ENCODE data around the gene GLT8D2.
"Not testable (repeated sequence)": the region's sequence is repeated elsewhere in the genome, so short reads cannot be mapped to it uniquely, and the experiment has no call there.

The GLT8D2 gene

GRCh38 chr12:104023710-104024109 lies 26.3 kb downstream of the GLT8D2 start:
- no peak overlapping the region for H3K4me3 ChIP-seq (ENCODE audit: low read depth, low read length)
- no peaks in the 10 kb centered on the region for H3K36me3 ChIP-seq
- DNase-seq: no peak
- TF ChIP-seq, protein P1, sequence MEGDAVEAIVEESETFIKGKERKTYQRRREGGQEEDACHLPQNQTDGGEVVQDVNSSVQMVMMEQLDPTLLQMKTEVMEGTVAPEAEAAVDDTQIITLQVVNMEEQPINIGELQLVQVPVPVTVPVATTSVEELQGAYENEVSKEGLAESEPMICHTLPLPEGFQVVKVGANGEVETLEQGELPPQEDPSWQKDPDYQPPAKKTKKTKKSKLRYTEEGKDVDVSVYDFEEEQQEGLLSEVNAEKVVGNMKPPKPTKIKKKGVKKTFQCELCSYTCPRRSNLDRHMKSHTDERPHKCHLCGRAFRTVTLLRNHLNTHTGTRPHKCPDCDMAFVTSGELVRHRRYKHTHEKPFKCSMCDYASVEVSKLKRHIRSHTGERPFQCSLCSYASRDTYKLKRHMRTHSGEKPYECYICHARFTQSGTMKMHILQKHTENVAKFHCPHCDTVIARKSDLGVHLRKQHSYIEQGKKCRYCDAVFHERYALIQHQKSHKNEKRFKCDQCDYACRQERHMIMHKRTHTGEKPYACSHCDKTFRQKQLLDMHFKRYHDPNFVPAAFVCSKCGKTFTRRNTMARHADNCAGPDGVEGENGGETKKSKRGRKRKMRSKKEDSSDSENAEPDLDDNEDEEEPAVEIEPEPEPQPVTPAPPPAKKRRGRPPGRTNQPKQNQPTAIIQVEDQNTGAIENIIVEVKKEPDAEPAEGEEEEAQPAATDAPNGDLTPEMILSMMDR (IDR thresholded peaks at IDR 0.05; ENCODE audit: low read depth, low read length): no peak
- peaks cover 3% of the 10 kb centered on the region for H3K9me3 ChIP-seq (ENCODE audit: severe bottlenecking)
- H3K27me3 ChIP-seq (ENCODE audit: insufficient read depth, low read depth, severe bottlenecking): no peaks in the 10 kb centered on the region
- H3K27ac ChIP-seq: no peak overlapping the region

- no peak overlapping the region for H3K4me3 ChIP-seq (ENCODE audit: low read depth, low read length)
- no peaks in the 10 kb centered on the region for H3K36me3 ChIP-seq
- peaks cover 3% of the 10 kb centered on the region for H3K9me3 ChIP-seq (ENCODE audit: severe bottlenecking)
- no peak overlapping the region for H3K27ac ChIP-seq
- no peak for DNase-seq
- H3K27me3 ChIP-seq (ENCODE audit: insufficient read depth, low read depth, severe bottlenecking): no peaks in the 10 kb centered on the region
- TF ChIP-seq, protein P1 (IDR thresholded peaks at IDR 0.05; ENCODE audit: low read depth, low read length): no peak
Observed at GRCh38 chr12:104022786-104023185, 27.2 kb downstream of the GLT8D2 start.

DNA sequence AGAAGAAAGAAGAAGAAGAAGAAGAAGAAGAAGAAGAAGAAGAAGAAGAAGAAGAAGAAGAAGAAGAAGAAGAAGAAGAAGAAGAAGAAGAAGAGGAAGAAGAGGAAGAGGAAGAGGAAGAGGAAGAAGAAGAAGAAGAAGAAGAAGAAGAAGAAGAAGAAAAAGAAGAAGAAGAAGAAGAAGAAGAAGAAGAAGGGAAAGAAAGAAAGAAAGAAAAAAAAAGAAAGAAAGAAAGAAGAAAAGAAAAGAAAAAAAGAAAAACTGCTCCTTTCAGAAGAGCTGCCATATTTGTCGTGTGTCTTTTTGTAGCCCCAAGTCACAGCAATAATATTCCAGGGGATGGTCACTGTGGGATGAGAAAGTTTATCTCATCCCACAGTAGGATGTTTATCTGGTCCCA lies 28.1 kb downstream of the GLT8D2 start:
- H3K36me3 ChIP-seq; H3K9me3 ChIP-seq (ENCODE audit: severe bottlenecking); H3K27ac ChIP-seq; DNase-seq; H3K4me3 ChIP-seq (ENCODE audit: low read depth, low read length); H3K27me3 ChIP-seq (ENCODE audit: insufficient read depth, low read depth, severe bottlenecking): not testable (repeated sequence)

- no peak for DNase-seq
Observed at GRCh38 chr12:104012331-104012730, 37.7 kb downstream of the GLT8D2 start.

GRCh38 chr12:104011253-104011652 lies 38.7 kb downstream of the GLT8D2 start:
- DNase-seq: no peak
- Histone ChIP-seq H3K4me3 (ENCODE audit: low read depth, low read length) (no peak overlapping the region), H3K27ac (no peak overlapping the region), H3K27me3 (ENCODE audit: insufficient read depth, low read depth, severe bottlenecking) (no peaks in the 10 kb centered on the region), H3K9me3 (ENCODE audit: severe bottlenecking) (no peaks in the 10 kb centered on the region), H3K36me3 (no peaks in the 10 kb centered on the region)
- TF ChIP-seq, protein P1 (IDR thresholded peaks at IDR 0.05; ENCODE audit: low read depth, low read length): no peak

More at GRCh38 chr12:104012331-104012730, 37.7 kb downstream of the GLT8D2 start:
- no peaks in the 10 kb centered on the region for H3K36me3 ChIP-seq
- no peaks in the 10 kb centered on the region for H3K27me3 ChIP-seq (ENCODE audit: insufficient read depth, low read depth, severe bottlenecking)
- TF ChIP-seq, protein P1 (IDR thresholded peaks at IDR 0.05; ENCODE audit: low read depth, low read length): no peak
- H3K27ac ChIP-seq: no peak overlapping the region
- H3K4me3 ChIP-seq (ENCODE audit: low read depth, low read length): no peak overlapping the region
- no peaks in the 10 kb centered on the region for H3K9me3 ChIP-seq (ENCODE audit: severe bottlenecking)

DNA sequence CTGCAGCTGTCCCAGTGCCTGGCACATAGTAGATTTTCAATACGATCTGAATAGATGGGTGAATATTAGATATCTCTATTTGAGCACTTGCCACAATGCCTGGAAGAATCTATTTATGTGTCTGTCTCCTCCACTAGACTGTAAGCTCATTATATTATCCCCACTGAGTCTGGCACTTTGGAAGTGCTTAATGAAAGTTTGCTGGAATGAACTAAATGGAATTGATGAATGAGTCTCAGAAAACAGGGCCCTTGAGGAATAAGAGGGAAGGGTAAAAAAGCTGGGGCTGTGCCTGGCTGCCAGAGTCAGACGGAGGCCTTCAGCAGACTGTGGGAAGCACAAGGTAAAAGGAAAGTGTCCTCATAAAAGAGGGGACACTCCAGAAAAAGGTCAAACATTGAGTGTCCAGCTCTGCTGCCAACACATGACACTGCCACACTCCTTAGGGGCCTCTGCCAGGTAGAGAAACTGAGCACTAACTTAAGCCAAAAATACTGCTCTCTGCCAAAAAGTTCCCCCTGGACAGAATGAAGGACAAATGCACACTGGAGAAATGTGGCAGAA lies 39.3 kb downstream of the GLT8D2 start:
- H3K9me3 ChIP-seq (ENCODE audit: severe bottlenecking): no peaks in the 10 kb centered on the region
- H3K36me3 ChIP-seq: no peaks in the 10 kb centered on the region
- no peak for DNase-seq
- TF ChIP-seq, protein P1 (IDR thresholded peaks at IDR 0.05; ENCODE audit: low read depth, low read length): no peak
- no peak overlapping the region for H3K27ac ChIP-seq
- no peak overlapping the region for H3K4me3 ChIP-seq (ENCODE audit: low read depth, low read length)
- no peaks in the 10 kb centered on the region for H3K27me3 ChIP-seq (ENCODE audit: insufficient read depth, low read depth, severe bottlenecking)
